H1 (cell line): ENCODE results near the gene GALNT2.

Experiments used
- ASH2L ChIP-seq: fragments of 200-600, 300-600 bp; sonication (generic); IDR thresholded peaks from one replicate; pipeline ENCODE4 v1.7.1; 2017; ENCODE audit warnings: low read length
- BCL11A ChIP-seq, 2 experiments: IDR thresholded peaks; one replicate each; pipeline ENCODE4 v1.6.1; 2011; ENCODE audit warnings: low read depth in 2 of 2, low read length in 2 of 2, mild to moderate bottlenecking in 2 of 2
- CTCF ChIP-seq, 3 experiments: IDR thresholded peaks; 1 replicate in 2 of 3; 2 replicates in 1 of 3; pipeline versions ENCODE4 v1.5.1 to v1.6.1; 2011; ENCODE audit warnings: low read length in 3 of 3, mild to moderate bottlenecking in 3 of 3, inconsistent platforms in 2 of 3, low read depth in 1 of 3, moderate library complexity in 1 of 3; ENCODE audit not compliant: insufficient read depth in 1 of 3; ENCODE audit errors: control extremely low read depth in 1 of 3
- EZH2 ChIP-seq: fragments of 200-600 bp; sonication (generic); IDR thresholded peaks from 2 replicates; pipeline ENCODE4 v1.7.1; 2012; ENCODE audit warnings: low read depth, mild to moderate bottlenecking, moderate library complexity, low read length, inconsistent platforms; ENCODE audit not compliant: severe bottlenecking
- POU5F1 ChIP-seq: IDR thresholded peaks from 2 replicates; pipeline ENCODE4 v1.6.1; 2011; ENCODE audit warnings: low read depth, mild to moderate bottlenecking, low read length, moderate library complexity
- RFX5 ChIP-seq: IDR thresholded peaks from 2 replicates; pipeline ENCODE4 v1.6.1; 2011; ENCODE audit warnings: low read depth, low read length, improper control_type of control experiment, borderline replicate concordance

- TF ChIP-seq EZH2 (no peak), CTCF (IDR thresholded peaks at IDR 0.05; ENCODE audit: control extremely low read depth in 1 of 3, insufficient read depth in 1 of 3, low read depth in 1 of 3, low read length in 3 of 3) (no peak), POU5F1 (no peak), BCL11A (IDR thresholded peaks at IDR 0.05; ENCODE audit: low read depth in 2 of 2, low read length in 2 of 2) (no peak), RFX5 (no peak), ASH2L (no peak)
Observed at GRCh38 chr1:230242326-230242725, 175.3 kb downstream of the GALNT2 start.
